Measurements from ENCODE around the gene TTC39A. TPM values are rescaled to one million over a fixed set of nuclear protein-coding genes. Genes with fewer than 3 reads are reported as not detected.

The TTC39A gene
- total and polyA plus RNA-seq, 2 donors (not counting 1 experiment from before 2014, with no cell fraction given) = not detected

DNA sequence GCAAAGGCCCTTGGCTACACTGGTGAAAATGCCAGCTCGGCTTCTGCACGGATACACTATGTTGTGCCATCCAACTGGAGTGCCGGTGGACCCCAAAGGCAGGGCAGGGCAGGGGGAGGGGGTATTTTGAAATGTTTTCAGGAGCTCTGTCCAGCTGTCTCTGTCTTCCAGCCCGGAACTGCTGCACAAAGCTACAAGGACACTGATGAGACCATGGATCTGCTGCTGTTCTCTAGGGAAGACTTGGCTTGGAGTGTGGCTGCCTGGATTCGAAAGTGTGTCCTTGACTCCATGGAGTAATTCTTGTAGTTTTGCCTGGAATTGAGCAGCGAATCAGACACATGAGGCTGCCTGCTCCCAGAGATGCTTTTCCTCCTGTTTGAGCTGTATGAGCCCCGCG, 42.4 kb downstream of the TTC39A start:
- Histone ChIP-seq H3K4me1 (ENCODE audit: control insufficient read depth in 2 of 2, insufficient read depth in 2 of 2, low read length in 2 of 2) (no peaks in the 10 kb centered on the region), H2AFZ (ENCODE audit: insufficient read depth, low read depth, low read length, poor library complexity, severe bottlenecking) (no peak overlapping the region), H3K27me3 (replicated peaks in 1 of 4; ENCODE audit: control extremely low read depth in 1 of 4, control insufficient read depth in 3 of 4, insufficient read depth in 4 of 4, low read length in 3 of 4) (no peaks in the 10 kb centered on the region), H4K20me1 (ENCODE audit: control insufficient read depth, insufficient read depth, low read length, poor library complexity, severe bottlenecking) (no peaks in the 10 kb centered on the region), H3K36me3 (replicated peaks in 1 of 2; ENCODE audit: control extremely low read depth in 1 of 2, control insufficient read depth in 1 of 2, extremely low read depth in 1 of 2, insufficient read depth in 2 of 2, low read length in 1 of 2) (no peaks in the 10 kb centered on the region), H3K9me3 (ENCODE audit: control extremely low read depth in 1 of 3, control insufficient read depth in 2 of 3, insufficient read depth in 1 of 3, low read length in 2 of 3) (no peaks in the 10 kb centered on the region), H3K4me3 (ENCODE audit: control extremely low read depth in 1 of 5, extremely low read depth in 1 of 5, insufficient read depth in 1 of 5, low read depth in 2 of 5, low read length in 4 of 5) (no peak overlapping the region), H3K4me2 (replicated peaks; ENCODE audit: low read depth, low read length, poor library complexity, severe bottlenecking) (no peak overlapping the region), H3K9ac (ENCODE audit: low read length) (no peak overlapping the region), H3K79me2 (ENCODE audit: control insufficient read depth, insufficient read depth, low read length) (no peaks in the 10 kb centered on the region), H3K27ac (ENCODE audit: low read length in 2 of 2) (no peak overlapping the region)
- DNase-seq = no peak
- CTCF ChIA-PET = interaction anchor here (1.6 kb wide), 1 partner anchor 93 kb away, joined by 4 read pairs; no protein-coding TSS in a partner anchor
- POLR2A ChIA-PET = no interaction called here
- WGBS (ENCODE audit: insufficient coverage) = 86% methylated on average over 8 of the region's 8 CpGs
- TF ChIP-seq CTCF (IDR thresholded peaks at IDR 0.05) (no peak), EZH2 (IDR thresholded peaks at IDR 0.05; ENCODE audit: borderline replicate concordance, insufficient read depth, low read depth, low read length, poor library complexity, severe bottlenecking) (no peak)
- intact Hi-C loops (cut with micrococcal nuclease) = no loop called here
- no peak overlapping the region for H3K4me3 Mint-ChIP-seq
- no peak for ATAC-seq (ENCODE audit: low read depth)
- no peaks in the 10 kb centered on the region for H3K9me3 Mint-ChIP-seq (ENCODE audit: insufficient read depth)
- H3K27me3 Mint-ChIP-seq = no peaks in the 10 kb centered on the region
- no peak overlapping the region for H3K27ac Mint-ChIP-seq
- H3K4me1 Mint-ChIP-seq = no peaks in the 10 kb centered on the region

DNA sequence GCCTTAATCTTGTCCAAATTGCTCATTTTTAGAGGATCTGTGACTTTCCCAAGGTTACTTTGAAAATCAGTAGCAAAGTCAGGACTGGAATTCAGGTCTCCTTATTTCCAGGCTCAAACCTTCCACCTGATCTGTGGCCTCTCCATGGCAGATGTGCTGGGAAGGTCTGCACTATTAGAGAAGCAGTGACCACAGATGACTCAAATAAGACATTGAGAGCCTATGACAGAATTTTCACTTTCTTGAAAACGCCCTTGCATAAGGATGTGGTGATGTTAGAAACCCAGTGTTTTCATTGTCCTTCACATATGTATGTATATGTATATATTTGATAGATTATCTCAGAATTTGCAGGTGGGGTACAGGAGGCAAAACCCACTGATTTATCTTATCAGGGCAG, 45.3 kb downstream of the TTC39A start:
- Histone ChIP-seq H4K20me1 (ENCODE audit: control insufficient read depth, insufficient read depth, low read length, poor library complexity, severe bottlenecking) (no peaks in the 10 kb centered on the region), H3K27ac (ENCODE audit: low read length in 2 of 2) (no peak overlapping the region), H3K9me3 (ENCODE audit: control extremely low read depth in 1 of 3, control insufficient read depth in 2 of 3, insufficient read depth in 1 of 3, low read length in 2 of 3) (no peaks in the 10 kb centered on the region), H3K36me3 (replicated peaks in 1 of 2; ENCODE audit: control extremely low read depth in 1 of 2, control insufficient read depth in 1 of 2, extremely low read depth in 1 of 2, insufficient read depth in 2 of 2, low read length in 1 of 2) (no peaks in the 10 kb centered on the region), H3K27me3 (replicated peaks in 1 of 4; ENCODE audit: control extremely low read depth in 1 of 4, control insufficient read depth in 3 of 4, insufficient read depth in 4 of 4, low read length in 3 of 4) (no peaks in the 10 kb centered on the region), H3K4me3 (ENCODE audit: control extremely low read depth in 1 of 5, extremely low read depth in 1 of 5, insufficient read depth in 1 of 5, low read depth in 2 of 5, low read length in 4 of 5) (no peak overlapping the region), H2AFZ (ENCODE audit: insufficient read depth, low read depth, low read length, poor library complexity, severe bottlenecking) (no peak overlapping the region), H3K4me2 (replicated peaks; ENCODE audit: low read depth, low read length, poor library complexity, severe bottlenecking) (no peak overlapping the region), H3K9ac (ENCODE audit: low read length) (no peak overlapping the region), H3K4me1 (ENCODE audit: control insufficient read depth in 2 of 2, insufficient read depth in 2 of 2, low read length in 2 of 2) (no peaks in the 10 kb centered on the region), H3K79me2 (ENCODE audit: control insufficient read depth, insufficient read depth, low read length) (no peaks in the 10 kb centered on the region)
- no peak overlapping the region for H3K27ac Mint-ChIP-seq
- intact Hi-C loops (cut with micrococcal nuclease) = no loop called here
- H3K27me3 Mint-ChIP-seq = no peaks in the 10 kb centered on the region
- ATAC-seq (ENCODE audit: low read depth) (no peak), DNase-seq (no peak)
- WGBS (ENCODE audit: insufficient coverage) = no CpG with 5 or more reads among the region's 1 CpG
- ChIA-PET POLR2A (no interaction called here), CTCF (interaction anchor here (1.6 kb wide), 1 partner anchor 22 kb away, joined by 3 read pairs; no protein-coding TSS in a partner anchor)
- H3K4me1 Mint-ChIP-seq = no peaks in the 10 kb centered on the region
- no peak overlapping the region for H3K4me3 Mint-ChIP-seq
- TF ChIP-seq CTCF (IDR thresholded peaks at IDR 0.05) = no peak
- TF ChIP-seq EZH2 (IDR thresholded peaks at IDR 0.05; ENCODE audit: borderline replicate concordance, insufficient read depth, low read depth, low read length, poor library complexity, severe bottlenecking) = no peak
- H3K9me3 Mint-ChIP-seq (ENCODE audit: insufficient read depth) = no peaks in the 10 kb centered on the region
